NCI-H526 treated with DMSO at 0.1 percent for 48 hours (cell line): Measurements from ENCODE around the gene KPNB1.

Experiments used
- DNase-seq: peaks from one replicate; lab custom pipeline; 2025; lab: John Stamatoyannopoulos, UW

The KPNB1 gene

GRCh38 chr17:47711366-47712099 lies 61.8 kb downstream of the KPNB1 start:
- no peak for DNase-seq

- no peak for DNase-seq
Observed at GRCh38 chr17:47712330-47713023, 62.8 kb downstream of the KPNB1 start.

GRCh38 chr17:47713980-47714700 lies 64.4 kb downstream of the KPNB1 start:
- DNase-seq, result no peak

GRCh38 chr17:47714773-47715396 lies 65.2 kb downstream of the KPNB1 start:
- DNase-seq, result no peak

GRCh38 chr17:47715669-47716325 lies 66.1 kb downstream of the KPNB1 start:
- DNase-seq, result no peak

GRCh38 chr17:47716375-47716774 lies 66.7 kb downstream of the KPNB1 start:
- DNase-seq, result no peak

GRCh38 chr17:47717261-47717697 lies 67.6 kb downstream of the KPNB1 start:
- no peak for DNase-seq

GRCh38 chr17:47717979-47718621 lies 68.4 kb downstream of the KPNB1 start:
- no peak for DNase-seq

GRCh38 chr17:47718634-47719405 lies 69.1 kb downstream of the KPNB1 start:
- DNase-seq, result no peak

- no peak for DNase-seq
Observed at GRCh38 chr17:47719411-47720152, 69.9 kb downstream of the KPNB1 start.

GRCh38 chr17:47720196-47720595 lies 70.5 kb downstream of the KPNB1 start:
- no peak for DNase-seq

GRCh38 chr17:47720754-47721533 lies 71.2 kb downstream of the KPNB1 start:
- no peak for DNase-seq

GRCh38 chr17:47721725-47722124 lies 72.0 kb downstream of the KPNB1 start:
- DNase-seq, result no peak

- DNase-seq, result no peak
Observed at GRCh38 chr17:47724705-47725104, 75.0 kb downstream of the KPNB1 start.

GRCh38 chr17:47725446-47726111 lies 75.9 kb downstream of the KPNB1 start:
- no peak for DNase-seq

- DNase-seq, result no peak
Observed at GRCh38 chr17:47726796-47727703, 77.3 kb downstream of the KPNB1 start.

- DNase-seq, result no peak
Observed at GRCh38 chr17:47727704-47728036, 78.0 kb downstream of the KPNB1 start.
